ENCODE results near the gene COL20A1. TPM values are rescaled to one million over a fixed set of nuclear protein-coding genes. Genes with fewer than 3 reads are reported as not detected.
"Not testable (repeated sequence)": the region's sequence is repeated elsewhere in the genome, so short reads cannot be mapped to it uniquely, and the experiment has no call there.

COL20A1 gene
- total RNA-seq, 1 donor from 2014 or later, result 0.17 TPM

- intact Hi-C loops (cut with micrococcal nuclease), result no loop called here
Measured at GRCh38 chr20:63290136-63290676, 2.8 kb upstream of the COL20A1 start.

- intact Hi-C loops (cut with micrococcal nuclease), result no loop called here
Measured at GRCh38 chr20:63290677-63291472, 2.1 kb upstream of the COL20A1 start.

- intact Hi-C loops (cut with micrococcal nuclease), result no loop called here
Measured at GRCh38 chr20:63291811-63292210, 1.2 kb upstream of the COL20A1 start.

- intact Hi-C loops (cut with micrococcal nuclease), result no loop called here
Measured at GRCh38 chr20:63292292-63292701, 689 bp upstream of the COL20A1 start.

GRCh38 chr20:63293456-63293855, 470 bp downstream of the COL20A1 start:
- intact Hi-C loops (cut with micrococcal nuclease), result no loop called here

- intact Hi-C loops (cut with micrococcal nuclease), result no loop called here
Measured at GRCh38 chr20:63293871-63294535, 1.0 kb downstream of the COL20A1 start.

- intact Hi-C loops (cut with micrococcal nuclease), result no loop called here
Measured at GRCh38 chr20:63294536-63294900, 1.5 kb downstream of the COL20A1 start.

- intact Hi-C loops (cut with micrococcal nuclease), result no loop called here
Measured at GRCh38 chr20:63295018-63295417, 2.0 kb downstream of the COL20A1 start.

GRCh38 chr20:63295422-63295821, 2.4 kb downstream of the COL20A1 start:
- intact Hi-C loops (cut with micrococcal nuclease), result no loop called here

- intact Hi-C loops (cut with micrococcal nuclease), result loop anchor here (2.0 kb wide), 1 partner anchor 25 kb away; no protein-coding TSS in a partner anchor
Measured at GRCh38 chr20:63295846-63296245, 2.9 kb downstream of the COL20A1 start.

- intact Hi-C loops (cut with micrococcal nuclease), result loop anchor here (2.0 kb wide), 1 partner anchor 24 kb away; no protein-coding TSS in a partner anchor
Measured at GRCh38 chr20:63296531-63297299, 3.7 kb downstream of the COL20A1 start.

- intact Hi-C loops (cut with micrococcal nuclease), result loop anchor here (2.0 kb wide), 1 partner anchor 23 kb away; no protein-coding TSS in a partner anchor
Measured at GRCh38 chr20:63297371-63297781, 4.4 kb downstream of the COL20A1 start.

GRCh38 chr20:63297796-63298572, 5.0 kb downstream of the COL20A1 start:
- intact Hi-C loops (cut with micrococcal nuclease), result loop anchor here (2.0 kb wide), 1 partner anchor 23 kb away; no protein-coding TSS in a partner anchor

GRCh38 chr20:63298731-63299312, 5.8 kb downstream of the COL20A1 start:
- intact Hi-C loops (cut with micrococcal nuclease), result no loop called here

- intact Hi-C loops (cut with micrococcal nuclease), result no loop called here
Measured at GRCh38 chr20:63301671-63302070, 8.7 kb downstream of the COL20A1 start.

GRCh38 chr20:63303095-63303666, 10.2 kb downstream of the COL20A1 start:
- intact Hi-C loops (cut with micrococcal nuclease), result no loop called here

- intact Hi-C loops (cut with micrococcal nuclease), result no loop called here
Measured at GRCh38 chr20:63305393-63305792, 12.4 kb downstream of the COL20A1 start.

- intact Hi-C loops (cut with micrococcal nuclease), result not testable (repeated sequence)
Measured at GRCh38 chr20:63305933-63306672, 13.1 kb downstream of the COL20A1 start.

Measured in T-helper 1 cell treated with Interleukin-12 subunit alpha and Interleukin-12 subunit beta and Interleukin-4 antibody, amounts not matched to agents 30 ng/mL and 1 ng/mL, for 36 hours (primary cell).